NCI-H748 treated with DMSO at 0.1 percent for 48 hours (cell line): Measurements from ENCODE around the gene IDE.
"Not testable (repeated sequence)": the region's sequence is repeated elsewhere in the genome, so short reads cannot be mapped to it uniquely, and the experiment has no call there.

Experiments used
- DNase-seq: peaks from one replicate; lab custom pipeline; 2025; lab: John Stamatoyannopoulos, UW

Gene IDE

DNA sequence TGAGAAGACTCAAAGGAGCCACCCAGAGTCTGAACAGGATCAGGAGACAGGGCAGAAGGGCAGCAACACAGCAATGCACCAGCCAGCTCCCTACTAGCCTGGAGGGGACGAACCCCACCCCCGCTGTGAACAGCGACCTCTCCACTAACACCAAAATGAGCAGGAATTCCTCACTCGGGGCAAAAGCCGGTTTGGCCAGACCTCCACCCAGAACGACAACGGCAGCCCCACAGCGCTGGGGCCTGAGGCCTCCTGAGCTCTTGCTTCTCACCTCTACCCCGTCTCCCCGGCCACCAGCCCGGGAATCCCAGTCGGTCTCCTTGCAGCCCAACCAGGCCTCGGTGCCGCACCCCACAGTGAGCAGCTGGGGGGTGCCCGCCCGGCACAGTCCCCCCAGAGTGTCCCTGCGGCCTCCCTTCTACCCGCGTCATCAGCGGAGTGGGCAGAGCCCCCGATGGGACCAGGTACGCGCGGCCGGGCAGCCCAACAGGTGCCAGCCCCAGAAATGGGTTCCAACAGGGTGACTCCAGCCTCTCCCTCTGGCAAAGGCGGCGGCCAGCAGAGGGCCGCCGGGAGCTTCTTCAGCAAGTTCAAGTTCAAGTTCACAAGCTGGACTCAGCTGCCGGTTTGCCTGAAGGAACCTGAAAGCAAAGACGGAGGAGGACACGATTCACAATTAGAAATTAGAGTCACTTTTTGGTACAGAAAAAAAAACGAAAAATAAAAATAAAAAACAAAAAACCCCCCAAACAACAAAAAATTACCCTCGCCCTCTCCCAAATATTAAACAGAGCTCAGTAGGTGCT, 153.9 kb downstream of the IDE start:
- no peak for DNase-seq

DNA sequence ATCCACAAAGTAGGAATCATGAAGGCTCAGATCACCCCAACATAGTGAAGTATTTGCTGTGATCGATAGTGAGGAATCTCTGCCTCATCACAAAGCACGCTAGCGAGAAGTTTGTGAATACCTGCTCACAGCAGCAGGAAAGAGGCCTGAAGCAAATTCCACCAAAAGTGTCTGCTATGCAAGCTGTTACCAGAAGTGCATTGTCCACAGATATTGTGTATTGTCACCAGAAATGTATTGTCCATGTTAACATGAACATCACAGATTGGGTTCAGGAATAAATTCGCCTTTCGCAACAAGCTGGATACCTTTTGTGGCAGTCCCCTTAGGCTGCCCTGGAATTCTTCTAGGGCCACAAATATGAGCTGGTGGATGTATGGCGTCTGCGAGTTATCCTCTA, 155.0 kb downstream of the IDE start:
- no peak for DNase-seq

DNA sequence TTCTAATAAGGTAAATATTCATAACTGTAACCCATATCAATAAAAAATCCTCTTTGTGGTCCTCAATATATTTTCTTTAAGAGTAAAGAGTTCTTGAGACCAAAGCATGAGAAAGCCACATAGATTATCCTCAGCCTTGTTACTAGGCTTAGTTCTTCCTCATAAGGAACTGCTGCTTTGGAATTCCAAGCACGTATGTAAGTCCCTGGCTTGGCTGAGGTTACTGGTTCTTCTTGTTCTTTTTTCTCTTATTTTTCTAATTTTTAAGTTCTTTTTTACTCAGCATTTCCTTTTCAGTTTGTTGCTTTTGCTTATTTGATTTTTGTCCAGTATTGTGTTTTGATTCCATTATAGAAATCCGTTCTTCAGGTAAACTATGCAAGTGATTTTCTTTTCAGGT, 155.7 kb downstream of the IDE start:
- DNase-seq: no peak

DNA sequence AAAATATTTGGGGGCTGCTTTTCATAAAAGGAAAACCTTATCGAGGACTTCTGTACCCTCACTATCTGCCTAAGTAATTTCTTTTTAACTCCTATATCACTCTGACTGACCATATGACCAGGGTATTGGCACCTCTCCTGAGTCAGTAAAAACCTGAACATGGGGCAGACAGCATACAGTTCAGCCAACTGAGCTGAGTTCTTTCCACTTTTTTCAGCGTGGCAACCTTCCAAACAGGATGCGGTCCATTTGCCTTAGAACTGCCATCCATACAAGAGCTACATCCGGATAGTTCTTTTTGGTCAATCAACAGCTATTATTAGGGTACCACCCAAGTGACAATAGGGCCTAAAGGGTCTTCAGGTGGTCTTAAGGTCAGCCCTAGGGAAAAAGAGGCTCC, 160.4 kb downstream of the IDE start:
- DNase-seq: no peak

DNA sequence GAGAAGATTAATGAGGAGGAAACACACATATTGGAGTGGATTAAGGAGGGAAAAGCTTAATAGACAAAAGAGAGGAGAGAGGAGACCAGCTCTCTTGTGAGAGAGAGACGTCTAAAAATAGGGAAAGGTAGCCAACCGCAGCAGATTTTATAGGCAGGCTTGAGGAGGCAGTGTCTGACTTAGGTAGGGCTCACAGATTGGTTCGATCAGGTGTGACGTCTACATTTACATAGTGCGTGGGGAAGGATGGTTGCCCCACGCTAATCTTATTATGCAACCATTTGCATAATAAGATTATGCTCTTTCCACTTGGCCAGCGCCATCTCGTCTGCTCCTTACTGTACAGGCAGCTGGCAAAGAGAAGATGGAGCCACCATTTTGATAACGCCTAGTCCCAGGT, 160.9 kb downstream of the IDE start:
- DNase-seq: no peak

DNA sequence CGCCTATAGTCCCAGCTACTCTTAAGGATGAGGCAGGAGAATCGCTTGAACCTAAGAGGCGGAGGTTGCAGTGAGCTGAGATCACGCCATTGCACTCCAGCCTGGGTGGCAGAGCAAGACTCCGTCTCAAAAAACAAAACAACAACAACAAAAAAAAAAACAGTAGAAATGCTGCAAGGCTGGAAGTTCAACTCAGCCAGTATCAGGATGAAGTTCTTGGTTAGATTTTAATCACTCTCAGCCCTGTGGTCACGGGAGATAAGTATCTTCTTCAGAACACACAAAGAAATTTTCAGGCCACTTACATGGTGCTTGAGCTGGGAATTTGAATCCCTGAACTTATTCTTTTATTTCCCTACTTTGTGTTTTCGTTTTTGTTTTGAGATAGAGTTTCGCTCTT, 162.5 kb downstream of the IDE start:
- DNase-seq: no peak

DNA sequence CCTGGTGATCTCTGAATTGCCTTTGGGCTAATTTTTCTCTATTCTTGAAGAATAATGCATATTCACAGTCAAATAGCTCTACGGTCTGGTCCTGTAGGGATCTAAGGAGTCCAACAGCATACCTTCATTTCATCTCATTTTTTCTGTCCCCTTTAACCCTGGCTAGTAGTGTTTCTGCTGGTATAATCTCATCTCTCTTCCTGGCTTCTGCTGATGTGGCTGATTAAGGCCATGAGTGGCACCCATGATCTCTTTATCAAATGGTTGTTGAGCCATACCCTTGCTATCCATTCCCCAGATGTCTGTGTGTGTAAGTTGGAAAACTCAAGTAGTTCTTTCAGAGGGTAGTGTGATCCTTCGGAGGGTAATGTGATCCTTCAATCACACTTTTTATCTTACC, 163.4 kb downstream of the IDE start:
- DNase-seq: no peak

DNA sequence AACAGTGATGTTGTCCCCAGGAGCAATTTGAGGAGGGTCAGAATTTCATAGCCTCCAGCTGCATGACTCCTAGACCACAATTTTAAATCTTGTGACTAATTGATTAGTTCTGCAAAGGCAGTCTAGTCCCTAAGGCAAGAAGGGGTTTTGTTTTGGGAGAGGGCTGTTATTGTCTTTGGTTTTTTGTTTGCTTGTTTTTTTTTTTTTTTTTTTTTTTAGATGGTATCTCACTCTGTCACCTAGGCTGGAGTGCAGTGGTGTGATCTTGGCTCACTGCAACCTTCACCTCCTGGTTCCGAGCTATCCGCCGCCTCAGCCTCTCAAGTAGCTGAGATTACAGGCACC, 165.9 kb downstream of the IDE start:
- DNase-seq: no peak

DNA sequence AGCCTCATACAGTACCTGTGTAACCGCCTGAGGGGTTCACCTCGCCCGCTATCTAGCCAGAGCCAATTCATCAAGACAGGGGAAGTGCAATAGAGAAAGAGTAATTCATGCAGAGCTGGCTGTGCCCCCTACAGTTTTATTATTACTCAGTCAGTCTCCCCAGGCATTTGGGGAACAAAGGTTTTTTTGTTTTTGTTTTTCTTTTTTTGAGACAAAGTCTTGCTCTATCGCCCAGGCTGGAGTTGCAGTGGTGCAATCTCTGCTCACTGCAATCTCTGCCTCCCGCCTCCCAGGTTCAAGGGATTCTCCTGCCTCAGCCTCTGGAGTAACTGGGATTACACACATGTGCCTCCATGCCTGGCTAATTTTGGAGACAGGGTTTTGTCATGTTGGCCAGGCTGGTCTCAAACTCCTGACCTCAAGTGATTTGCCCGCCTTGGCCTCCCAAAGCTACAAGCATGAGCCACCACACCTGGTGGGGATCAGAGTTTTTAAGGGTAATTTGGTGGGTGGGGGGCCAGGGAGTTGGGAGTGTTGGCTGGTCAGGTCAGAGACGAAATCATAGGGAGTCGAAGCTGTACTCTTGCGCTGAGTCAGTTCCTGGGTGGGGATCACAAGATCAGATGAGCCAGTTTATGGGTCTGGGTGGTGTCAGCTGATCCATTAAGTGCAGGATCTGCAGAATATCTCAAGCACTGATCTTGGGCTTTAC, 166.4 kb downstream of the IDE start:
- no peak for DNase-seq

DNA sequence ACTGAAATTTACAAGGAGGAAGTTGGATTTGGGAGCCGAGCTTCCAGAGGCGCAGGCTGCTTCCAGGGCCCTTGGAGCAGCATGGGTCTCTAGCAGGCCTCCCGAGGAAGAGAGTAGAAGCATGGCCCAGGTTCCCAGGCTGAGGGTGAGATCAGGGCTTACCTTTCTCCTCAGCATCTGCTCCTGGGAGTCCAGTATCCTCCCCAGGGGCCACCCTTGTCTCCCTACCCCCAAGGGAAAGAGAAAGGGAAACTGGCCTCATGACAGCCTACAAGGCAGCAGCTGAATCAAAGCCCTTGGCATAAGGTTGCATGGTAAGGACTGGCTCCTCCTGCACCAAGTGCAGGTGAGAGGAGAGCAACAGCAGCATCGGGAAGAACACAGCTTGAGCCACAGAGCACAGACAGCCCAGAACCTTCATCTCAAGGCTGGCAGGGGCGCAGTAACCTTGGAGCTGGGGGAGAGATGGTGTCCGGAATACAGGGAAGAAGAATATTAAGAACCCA, 168.4 kb downstream of the IDE start:
- DNase-seq: no peak

DNA sequence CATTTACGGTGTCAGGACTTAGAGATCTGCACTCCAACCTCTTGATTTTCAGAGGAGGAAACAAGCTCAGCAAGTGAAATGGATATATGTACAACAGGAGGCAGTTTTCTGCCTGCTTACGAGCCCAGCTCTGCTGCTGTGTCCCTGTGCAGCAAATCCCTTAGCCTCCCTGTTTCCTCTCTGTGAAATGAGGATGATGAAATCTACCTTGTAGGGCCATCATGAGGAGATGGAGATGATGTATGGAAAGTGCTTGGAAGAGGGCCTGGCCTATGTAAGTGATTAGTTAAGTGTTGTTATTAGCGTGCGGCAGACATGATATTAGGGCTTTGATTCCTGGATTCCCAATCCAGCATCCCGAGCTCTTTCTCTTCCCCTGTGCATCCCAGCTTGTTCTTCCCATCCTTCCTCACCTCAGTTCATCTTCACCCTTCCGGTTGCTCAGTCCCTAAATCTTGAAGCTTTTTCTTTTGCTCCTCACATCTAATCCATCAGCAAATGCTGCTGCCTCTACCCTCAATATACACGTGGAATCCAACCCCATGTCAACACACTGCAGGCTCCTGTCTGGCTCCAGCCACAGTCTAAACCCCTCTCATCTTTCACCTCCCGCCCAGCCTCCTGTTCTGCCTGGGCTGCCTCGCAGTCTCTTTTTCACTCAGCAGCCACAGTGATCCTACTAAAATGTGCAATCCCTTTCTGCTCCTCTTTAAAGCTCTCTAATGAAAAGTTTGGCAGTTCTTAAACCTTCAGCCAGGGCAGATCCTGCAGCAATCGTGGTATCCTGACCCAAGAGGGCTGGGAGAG, 169.1 kb downstream of the IDE start:
- DNase-seq: no peak

DNA sequence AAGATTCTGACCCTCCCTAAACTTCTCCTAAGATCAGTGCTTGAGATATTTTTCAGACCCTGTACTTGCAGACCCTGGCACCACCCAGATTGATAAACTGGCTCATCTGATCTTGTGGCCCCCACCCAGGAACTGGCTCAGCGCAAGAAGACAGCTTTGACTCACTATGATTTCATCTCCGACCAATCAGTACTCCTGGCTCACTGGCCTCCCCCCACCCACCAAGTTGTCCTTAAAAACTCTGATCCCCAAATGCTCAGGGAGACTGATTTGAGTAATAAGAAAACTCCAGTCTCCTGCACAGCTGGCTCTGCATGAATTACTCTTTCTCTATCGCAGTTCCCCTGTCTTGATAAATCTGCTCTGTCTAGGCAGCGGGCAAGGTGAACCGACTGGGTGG, 171.7 kb downstream of the IDE start:
- not testable (repeated sequence) for DNase-seq
